HG02852 (cell line): Measurements from ENCODE around the gene ANKRD44.

ENCODE experiments used
- ATAC-seq: cut with Tn5 transposase; IDR thresholded peaks from one replicate; pipeline ENCODE4 v1.9.1; 2021; ENCODE audit warnings: mild to moderate bottlenecking, moderate library complexity; ENCODE audit not compliant: unreplicated experiment

The ANKRD44 gene

DNA sequence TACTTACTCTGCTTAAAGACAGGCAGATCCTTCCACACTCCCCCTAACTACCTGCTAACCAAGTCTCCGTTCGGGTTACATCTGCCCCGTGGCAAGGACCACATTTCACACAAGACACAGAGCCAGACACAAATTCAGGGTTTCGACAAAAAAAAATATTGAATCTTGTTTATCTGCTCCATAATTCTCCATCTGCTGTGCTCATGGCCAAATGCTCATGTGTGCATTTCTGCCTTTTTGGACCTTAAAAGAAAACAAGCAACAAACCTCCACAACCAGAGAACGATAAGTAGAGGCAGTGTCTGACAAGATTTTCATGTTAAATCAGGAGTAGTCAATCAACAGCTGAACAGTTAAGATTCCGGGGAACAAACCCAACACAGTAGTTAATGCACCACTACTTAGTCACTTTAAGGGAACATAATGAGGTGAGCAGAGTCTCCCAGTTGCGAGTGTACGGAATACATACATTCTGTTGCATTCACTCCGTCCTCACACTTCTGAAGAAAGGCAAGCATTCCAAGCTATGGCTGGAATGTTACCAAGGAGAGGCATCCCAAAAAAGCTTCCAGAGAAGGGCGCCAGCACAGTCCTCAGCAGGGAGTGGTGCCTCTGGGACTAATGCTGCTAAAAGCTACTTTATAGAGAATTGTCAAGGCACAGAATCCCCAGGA lies 121.0 kb downstream of the ANKRD44 start:
- ATAC-seq: no peak

DNA sequence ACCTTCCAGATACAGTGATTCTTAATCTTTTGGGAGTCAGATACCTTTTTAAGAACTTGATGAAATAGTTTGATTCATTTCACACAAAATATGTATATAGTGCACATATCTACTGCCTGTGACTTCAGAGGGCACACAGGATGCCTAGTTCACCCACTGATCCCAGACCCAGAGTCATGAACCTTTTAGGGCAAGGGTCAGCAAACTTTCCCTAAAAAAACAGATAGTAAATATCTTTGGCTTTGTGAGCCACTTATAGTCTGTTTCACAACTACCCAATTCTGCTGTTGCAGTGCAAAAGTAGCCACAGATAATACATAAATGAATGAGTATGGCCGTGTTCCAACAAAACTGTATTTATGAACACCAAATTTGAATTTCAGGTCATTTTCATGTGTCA lies 124.9 kb downstream of the ANKRD44 start:
- ATAC-seq: no peak

DNA sequence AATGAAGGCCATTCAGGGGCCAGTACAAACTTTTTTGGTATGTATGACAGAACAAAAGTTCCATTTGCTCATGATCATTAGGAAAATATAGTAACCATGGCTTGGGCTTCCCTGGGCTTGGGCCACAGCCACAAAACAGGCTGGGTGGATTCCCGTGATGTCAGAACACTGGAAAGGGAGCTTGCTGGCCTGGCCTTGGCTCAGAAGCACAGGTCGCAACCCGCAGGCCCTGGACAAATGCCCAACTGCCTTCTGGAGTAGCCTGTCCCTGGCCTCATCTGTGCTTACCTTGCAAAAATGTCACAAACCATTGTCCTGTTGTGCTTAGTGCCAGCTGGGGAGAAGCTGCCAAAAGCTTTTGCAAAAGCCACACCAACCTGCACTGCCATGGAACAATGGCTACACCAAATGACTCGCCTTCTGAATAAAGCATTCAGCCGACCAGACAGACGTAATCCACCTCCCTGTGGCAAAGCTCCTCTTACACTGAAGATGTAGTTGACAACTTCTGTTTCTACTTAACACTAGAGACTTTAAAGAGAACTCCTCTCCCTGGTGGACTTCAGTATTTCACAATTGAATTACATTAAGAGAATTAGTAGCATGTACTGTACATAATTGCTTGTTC lies 125.5 kb downstream of the ANKRD44 start:
- ATAC-seq: no peak

DNA sequence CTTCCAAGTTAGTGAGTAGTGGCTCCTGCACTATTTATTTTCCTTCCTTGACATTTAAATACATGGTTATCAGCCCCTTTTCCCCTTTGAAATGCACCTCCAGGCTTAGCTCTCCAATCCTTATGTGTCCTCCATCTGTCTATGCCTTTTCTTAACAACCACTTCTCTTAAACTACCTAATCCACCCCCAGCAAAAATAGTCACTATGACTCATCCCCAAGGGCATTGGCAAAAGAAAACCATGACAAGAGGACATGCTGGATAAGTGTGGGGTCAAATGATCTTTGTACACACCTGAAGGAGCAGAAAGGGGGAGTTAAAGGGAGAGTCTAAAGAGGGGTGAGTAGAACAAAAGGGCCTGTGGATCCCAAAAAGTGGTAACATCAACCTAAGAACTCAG lies 127.2 kb downstream of the ANKRD44 start:
- ATAC-seq: no peak

DNA sequence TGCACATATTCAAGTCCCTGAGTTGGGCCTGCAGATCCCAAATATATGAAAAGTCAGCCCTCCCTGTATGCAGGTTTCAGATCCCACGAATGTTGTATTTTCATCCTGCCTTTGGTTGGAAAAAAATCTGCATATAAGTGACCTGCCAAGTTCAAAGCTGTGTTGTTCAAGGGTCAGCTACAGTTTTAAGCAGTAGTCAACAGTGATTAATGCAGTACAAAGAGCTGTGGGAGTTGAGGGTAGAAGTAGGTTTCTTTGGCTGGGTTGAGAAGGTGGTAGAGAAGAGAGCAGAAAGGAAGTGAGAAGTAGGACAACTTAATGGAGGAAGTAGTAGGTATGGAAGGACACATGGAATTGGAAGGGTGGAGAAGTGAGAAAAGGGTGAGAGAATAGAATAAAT lies 127.9 kb downstream of the ANKRD44 start:
- no peak for ATAC-seq

DNA sequence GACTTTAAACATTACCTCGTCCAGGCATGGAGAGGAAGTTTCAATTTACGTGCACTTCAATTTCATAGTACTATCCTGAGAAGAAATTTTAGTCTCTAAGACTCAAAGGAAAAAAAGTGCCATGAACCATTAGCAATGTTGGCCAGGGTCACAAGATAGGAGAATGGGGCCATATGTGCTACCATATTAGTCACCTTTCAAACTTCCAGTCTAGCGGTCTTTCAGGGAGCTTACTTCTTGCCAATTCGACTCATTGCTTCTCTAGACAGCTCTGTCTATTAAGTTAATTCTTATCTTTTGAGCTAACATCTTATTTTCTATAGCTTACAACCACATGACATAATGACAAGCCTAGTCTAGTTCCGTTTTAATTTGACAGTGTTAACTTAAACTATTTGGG lies 129.1 kb downstream of the ANKRD44 start:
- no peak for ATAC-seq

DNA sequence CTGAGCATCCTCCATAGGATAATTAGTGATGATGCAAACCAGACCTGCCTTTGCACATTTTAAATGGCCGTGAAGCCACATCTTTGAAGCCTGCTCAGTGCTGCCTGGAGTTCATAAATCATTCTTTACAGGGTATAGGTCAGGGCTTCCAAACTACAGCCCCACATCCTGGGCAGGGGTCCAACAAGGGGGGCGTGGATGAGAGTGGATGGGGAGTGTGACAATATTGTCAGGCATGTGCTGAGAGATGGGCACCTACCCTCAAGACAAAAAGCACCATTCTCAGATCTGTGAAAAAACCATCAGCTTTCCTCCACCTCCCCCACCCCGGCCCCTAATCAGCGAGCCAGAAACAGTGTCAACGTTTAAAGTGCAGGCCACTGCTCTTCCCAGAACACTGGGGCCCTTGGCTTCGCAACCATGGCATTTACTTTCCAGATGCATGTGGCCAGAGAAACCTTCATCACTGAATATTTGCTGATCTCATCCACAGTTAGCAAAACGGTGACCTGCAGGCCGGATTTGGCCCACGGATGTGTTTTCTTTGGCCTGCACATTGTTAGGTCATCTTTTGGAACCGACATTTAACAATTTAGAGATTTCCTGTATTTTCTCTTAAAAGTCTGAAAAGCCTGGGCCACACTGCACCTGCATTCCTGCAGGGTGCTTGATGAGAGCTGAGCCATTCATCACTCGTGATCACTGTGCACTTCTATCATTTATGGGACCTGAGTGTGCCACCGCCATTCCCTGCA lies 130.7 kb downstream of the ANKRD44 start:
- no peak for ATAC-seq

DNA sequence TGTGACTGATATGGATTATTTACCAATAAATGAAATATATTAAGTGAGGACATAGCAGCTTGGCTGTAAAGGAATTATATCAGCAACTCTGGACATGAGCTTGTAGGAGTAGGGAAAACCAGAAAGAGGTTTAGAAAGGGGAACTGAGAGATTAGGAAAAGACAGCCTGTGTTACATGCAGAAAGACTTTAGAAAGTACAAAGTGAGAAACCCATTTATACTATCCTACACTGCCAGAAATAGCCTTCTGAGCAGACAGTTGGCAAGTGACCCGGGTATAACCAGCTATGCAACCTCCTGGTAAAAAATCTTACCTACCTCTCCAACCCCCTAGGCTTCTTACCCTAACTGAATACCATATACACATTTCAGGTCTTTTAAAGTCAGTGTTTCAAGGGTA lies 134.1 kb downstream of the ANKRD44 start:
- ATAC-seq: no peak

DNA sequence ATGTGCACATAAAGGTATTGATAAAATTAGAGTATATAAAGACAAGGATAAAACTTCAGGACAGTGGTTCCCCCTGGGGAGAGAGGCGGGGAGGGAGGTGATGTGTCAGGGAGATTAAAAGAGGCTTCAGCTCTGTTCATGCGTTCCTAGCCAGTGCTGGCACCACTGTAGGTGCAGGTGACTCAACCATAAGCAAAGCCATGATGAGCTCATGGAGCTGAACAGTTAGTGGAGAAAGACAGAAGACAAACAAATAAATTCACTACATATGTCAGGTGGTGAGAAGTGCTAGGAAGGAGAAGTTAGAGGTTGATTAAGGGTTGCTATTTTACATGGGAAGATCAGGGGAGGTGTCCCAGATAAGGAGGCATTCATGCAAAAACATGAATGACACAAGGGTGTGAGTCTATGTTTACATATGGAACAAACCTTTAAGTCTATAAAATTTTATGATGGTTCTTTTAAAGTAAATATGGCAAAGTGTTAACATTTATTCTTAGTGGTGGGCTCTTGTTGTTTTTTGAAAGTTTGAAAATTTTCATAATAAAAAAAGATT lies 136.0 kb downstream of the ANKRD44 start:
- no peak for ATAC-seq

DNA sequence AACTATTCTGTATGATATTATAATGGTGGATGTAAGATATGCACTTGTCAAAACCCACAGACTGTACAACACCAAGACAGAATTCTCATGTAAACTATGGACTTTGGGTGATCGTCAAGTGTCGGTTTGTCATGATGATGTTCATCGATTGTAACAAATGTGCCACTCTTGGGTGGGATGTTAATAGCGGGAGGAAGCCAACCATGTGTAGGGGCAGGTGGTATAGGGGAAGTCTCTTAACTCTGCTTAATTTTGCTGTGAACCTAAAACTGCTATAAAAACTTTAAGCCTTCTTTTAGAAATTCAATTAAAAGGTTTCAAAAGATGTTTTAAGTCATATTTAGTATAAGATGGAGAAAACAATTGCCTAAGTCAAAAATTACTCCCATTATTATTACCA lies 139.0 kb downstream of the ANKRD44 start:
- no peak for ATAC-seq

DNA sequence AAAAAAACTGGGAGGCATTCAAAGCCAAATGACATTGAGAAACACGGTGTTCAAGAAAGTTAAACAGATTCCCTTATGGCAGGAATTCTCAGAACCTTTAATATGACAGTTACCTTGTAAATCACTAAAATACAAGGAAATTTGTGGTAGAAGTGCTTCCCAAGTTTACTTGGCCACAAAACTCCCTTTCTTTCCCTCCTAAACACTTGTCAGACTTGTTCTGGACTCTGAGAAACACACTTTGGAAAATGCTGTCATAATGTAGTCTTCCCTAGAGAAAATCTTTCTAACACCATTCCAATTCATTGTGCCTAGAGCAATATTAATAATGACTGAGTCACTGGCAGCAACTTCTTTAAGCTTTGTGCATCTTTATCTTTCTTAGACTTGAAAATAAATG lies 140.4 kb downstream of the ANKRD44 start:
- ATAC-seq: no peak

DNA sequence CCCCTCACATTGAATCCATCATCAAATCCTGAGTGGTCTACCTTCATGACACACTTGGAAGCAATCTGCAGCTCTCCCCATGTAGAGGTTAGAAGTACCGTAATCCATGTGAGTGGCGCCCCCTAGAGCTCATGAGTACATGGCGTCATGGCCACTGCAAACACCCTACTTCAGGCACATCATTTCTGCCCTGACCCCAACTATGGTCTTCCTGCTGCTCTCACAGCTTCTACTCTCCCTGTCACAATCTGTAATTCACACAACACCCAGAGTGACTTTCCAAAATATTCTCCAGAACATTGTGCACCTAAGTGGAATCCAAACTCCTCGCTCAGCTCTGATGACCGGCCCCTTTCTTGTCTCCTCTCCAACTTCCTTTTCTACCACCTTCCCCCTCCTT lies 141.9 kb downstream of the ANKRD44 start:
- peak; percentile 78 for ATAC-seq

DNA sequence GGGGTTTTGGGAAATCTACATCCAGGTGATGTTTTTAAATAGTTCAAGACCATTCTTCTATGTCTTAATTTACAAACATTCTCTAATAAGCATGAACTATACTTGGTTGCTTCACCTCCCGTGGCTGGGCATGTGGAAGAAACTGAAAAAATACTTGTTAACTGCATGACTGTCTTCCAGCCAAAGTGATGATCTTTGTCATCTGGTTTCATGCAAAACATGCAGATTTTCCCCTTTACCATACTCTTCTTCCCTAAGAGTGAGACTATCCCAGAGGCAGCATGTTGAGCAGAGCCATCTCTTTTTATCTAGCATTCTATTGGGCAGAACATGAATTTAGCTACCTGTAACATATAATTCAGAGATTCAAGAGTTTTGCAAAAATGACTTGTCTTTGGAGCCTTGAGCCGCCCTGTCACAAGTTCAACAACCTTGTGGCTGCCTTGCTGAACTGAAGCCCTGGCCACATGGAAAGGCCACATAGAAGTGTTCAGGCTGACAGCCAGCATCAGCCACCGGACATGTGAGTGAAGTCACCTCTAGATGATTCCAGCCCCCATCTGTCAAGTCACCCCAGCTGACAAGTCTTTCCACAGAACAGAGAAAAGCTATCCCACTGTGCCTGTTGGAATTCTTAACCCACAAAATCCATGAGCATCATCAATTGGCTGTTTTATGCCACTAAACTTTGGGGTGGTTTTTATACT lies 142.8 kb downstream of the ANKRD44 start:
- ATAC-seq: no peak

DNA sequence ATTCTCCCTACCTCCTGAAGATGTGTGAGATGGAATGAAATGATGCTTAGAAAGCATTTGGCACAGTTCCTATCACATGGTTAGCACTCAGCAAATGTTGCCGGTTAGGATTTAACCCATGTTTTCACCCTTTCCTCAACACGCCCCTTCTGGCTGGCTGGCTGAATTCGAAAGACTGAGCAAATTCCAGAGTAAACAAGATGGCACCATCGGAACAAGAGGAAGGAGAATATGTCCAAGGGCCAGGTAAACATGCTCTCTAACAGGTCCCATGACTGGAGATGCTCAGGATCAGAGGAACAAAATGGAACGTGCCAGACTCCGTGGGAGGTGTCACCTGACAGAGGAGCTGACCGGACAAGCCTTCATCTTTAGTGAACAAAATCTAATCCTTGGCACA lies 145.6 kb downstream of the ANKRD44 start:
- no peak for ATAC-seq

DNA sequence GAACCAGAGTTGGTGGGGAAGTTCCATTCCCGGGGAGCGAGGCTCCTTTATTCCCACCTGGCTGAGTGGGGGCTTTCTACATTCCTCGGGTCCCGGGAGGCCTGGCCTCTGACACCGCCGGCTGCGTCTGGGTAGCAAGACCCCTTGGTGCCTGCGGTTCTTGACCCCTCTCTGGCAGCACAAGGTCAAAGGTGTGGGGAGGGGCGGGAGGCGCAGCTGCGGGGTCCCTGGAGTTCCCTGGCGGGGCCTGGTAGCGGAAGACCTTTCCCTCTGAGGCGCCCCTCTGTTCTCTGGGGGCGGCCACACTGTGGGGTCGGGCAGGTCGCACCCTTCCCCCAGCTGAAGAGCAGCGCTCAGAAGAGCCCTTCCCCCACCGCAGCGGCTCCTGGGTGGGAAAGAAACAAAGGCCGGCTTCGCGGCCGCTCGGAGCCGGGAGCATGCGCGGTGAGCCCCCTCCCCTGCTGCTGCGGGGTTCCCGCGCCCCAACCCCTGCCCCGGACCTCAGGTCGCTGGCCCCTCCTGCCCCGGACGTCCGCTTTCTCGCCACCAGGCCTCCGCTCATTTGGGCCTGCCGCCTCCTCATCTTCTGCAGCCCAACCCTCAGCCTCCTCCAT lies 146.3 kb downstream of the ANKRD44 start:
- ATAC-seq: no peak

DNA sequence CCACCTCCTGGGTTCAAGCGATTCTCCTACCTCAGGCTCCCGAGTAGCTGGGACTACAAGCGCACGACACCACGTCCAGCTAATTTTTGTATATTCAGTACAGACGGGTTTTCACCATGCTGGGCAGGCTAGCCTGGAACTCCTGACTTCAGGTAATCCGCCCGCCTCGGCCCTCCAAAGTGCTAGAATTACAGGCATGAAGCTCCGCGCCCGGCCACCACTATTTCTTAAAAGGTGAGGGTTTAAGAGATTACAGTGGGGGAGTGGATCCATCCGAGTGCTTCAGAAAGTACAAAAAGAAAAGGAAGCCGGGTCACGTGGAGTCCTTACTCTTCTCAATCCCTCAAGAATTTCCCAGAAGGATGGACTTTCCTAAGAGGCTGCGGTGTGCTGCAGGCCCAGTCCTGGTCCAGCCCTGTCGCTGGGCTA lies 146.9 kb downstream of the ANKRD44 start:
- ATAC-seq: no peak

DNA sequence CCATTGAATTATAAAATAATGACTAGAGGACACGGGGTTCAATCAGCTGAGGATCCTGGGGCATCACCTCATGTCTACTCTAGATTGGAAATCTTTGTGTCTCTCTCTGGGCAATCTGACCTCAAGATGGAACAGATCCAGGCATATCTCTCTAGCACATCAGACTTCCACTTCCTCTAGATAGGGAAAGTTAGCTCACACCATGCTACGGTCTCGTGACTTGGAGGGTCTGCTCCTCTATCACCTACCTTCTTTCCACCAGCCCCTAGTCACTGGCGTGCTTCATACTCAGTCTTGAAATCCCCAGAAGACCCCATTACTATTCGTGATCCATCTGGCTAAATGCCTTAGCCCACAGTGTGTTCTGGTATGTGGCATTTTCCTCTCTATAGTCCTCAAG lies 148.8 kb downstream of the ANKRD44 start:
- no peak for ATAC-seq

DNA sequence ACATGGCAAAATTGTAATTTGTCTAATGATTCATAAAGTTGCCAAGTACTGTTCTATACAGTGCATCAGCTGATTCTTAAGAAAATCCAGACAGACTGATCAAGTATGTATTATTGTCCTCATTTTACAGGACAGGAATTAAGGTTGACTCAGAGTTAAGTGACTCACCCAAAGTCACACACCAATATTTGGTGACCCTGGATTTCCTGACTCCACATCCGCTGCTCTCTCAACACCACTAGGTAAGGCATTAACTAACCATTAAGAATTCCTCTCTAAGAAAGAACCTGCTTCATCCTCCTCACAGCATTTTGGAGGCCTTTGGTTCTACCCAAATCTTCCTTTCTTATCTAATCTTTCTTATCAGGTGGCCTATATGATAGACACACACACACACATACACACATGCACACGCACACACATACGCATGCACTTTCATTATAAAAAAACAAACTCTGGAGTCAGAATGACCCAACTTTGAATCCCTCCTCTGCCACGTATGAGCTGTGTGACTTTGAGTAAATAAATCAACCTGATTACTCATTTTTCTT lies 150.8 kb downstream of the ANKRD44 start:
- no peak for ATAC-seq

DNA sequence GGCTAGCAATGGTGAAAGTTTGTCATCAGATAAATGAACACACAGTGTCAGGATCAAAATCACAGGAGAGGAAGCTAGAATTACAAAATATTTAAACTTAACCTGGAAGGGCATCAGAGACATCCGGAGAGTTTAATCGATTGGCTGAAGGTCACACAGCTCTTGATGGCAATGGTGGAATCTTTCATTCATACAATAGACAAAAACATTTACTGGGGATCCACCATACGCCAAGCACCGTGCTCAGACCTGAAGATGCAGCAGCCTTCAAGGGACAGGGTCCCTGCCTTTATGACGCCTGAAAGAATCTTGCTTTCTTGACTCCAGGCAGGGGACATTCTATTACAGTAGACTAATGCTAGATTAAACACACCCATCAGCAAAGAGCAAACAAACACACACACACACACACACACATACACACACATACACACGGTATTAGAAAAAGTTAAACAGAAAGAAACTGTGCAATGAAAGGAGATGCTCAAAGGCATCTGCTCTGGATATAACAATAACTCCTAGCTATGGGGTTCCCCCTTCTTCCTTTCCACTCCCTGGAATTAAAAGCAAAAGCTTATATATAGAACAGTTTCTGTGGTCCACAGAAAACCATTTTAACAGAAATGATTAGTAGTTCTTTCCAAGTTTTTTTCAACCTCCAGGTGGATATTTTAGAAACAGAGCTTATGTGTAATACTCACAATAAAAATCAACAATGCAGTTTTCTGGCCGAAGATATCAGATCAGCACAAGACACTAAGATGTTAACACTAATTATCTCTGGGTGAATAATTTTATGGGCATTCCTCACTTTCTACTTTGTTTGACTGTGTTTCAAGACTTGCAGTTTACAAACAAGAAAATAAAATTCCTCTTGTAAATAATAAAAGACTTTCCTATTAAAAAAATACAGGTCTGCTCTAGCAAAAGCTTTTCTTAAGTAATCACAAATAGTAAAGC lies 151.7 kb downstream of the ANKRD44 start:
- no peak for ATAC-seq
